GM21619 (cell line): ENCODE results near the gene ZNF816.
"Not testable (repeated sequence)": the region's sequence is repeated elsewhere in the genome, so short reads cannot be mapped to it uniquely, and the experiment has no call there.

Experiments
- ATAC-seq: cut with Tn5 transposase; IDR thresholded peaks from one replicate; pipeline ENCODE4 v1.9.1; 2021; ENCODE audit not compliant: unreplicated experiment

Gene ZNF816

GRCh38 chr19:52936151-52936953 lies 26.3 kb downstream of the ZNF816 start:
- no peak for ATAC-seq

- ATAC-seq: no peak
These were observed 27.2 kb downstream of the ZNF816 start for GRCh38 chr19:52935434-52935833.

- ATAC-seq: not testable (repeated sequence)
These were observed 38.0 kb downstream of the ZNF816 start for GRCh38 chr19:52924641-52925040.

GRCh38 chr19:52923778-52924593 lies 38.7 kb downstream of the ZNF816 start:
- no peak for ATAC-seq

- ATAC-seq: peak; percentile 85
These were observed 39.6 kb downstream of the ZNF816 start, which contains the start of gene ZNF888 for GRCh38 chr19:52922841-52923777. Gene ZNF888 (minus strand): TSS chr19:52923428. CDS start chr19:52917873, 5,555 bp downstream.

- no peak for ATAC-seq
These were observed 45.1 kb downstream of the ZNF816 start for GRCh38 chr19:52917531-52917930.

GRCh38 chr19:52910648-52911047 lies 52.0 kb downstream of the ZNF816 start:
- ATAC-seq: no peak

- ATAC-seq: not testable (repeated sequence)
These were observed 58.5 kb downstream of the ZNF816 start for GRCh38 chr19:52904052-52904780.

GRCh38 chr19:52901842-52902241 lies 60.8 kb downstream of the ZNF816 start:
- ATAC-seq: no peak
